NCI-H2227 (cell line): ENCODE data around the gene ZBTB46.

Experiments
- DNase-seq: peaks from one replicate; lab custom pipeline; 2025; ENCODE audit not compliant: unreplicated experiment; lab: John Stamatoyannopoulos, UW

The ZBTB46 gene

DNA sequence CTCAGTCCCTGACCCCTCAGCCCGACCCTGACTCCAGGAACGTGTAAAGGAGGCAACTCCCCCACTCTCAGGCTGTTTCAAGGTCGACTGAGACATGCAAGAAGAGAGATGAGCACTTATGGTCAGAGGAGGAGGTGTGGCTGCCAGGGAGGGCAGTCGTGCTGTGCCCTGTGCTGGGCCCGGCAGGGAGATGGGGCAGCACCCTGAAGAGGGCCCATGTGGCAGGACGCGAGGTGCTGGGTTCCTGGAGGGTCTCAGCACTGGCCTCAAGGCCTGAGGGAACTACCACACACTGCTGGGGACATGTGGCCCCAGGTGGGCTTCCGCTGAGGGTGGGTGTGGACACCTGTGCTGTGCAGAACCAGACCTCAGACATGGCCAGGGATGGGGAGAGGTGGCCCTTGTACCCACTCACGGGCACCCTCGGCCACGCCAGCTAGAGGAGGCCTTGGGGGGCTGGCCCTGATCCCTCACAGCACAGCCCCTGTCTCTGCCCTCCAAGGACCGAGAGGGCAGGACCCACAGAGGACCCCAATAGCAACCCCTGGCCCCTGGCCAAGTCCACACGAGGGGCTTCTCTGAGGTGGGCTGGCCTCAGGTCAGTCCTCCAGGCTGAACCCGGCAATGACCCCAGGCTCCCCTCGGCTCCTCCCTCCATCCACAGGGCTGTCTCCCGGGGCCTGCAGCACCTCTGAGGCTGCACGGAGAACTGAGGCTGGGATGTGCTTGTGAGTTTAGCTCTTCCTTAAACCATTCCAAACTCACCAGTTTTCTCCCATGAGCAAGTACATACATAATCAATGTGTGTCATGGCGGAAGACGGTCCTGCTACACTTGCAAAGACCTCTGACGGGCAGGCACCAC lies 82.8 kb downstream of the ZBTB46 start:
- no peak for DNase-seq

DNA sequence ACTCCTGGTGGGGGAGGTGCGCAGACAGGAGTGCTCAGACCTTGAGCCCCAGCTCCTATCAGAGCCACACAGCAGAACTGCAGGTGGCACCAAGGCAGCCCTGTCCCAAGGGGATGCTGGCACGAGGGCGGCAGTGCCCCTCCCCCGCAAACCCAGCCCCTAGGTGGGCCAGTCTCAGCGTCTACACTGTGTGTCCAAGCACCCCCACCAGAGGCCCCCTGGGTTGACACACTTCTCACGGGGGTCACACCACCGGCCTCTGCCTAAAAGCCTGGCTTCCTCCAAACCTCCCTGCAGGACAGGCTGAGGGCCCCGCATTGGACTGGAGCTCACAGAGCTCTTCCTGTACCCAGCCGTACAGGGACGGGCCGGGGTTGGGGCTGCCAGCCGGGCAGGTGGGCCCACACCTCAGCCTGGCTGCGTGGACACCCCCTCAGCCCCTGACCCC lies 83.4 kb downstream of the ZBTB46 start:
- no peak for DNase-seq

DNA sequence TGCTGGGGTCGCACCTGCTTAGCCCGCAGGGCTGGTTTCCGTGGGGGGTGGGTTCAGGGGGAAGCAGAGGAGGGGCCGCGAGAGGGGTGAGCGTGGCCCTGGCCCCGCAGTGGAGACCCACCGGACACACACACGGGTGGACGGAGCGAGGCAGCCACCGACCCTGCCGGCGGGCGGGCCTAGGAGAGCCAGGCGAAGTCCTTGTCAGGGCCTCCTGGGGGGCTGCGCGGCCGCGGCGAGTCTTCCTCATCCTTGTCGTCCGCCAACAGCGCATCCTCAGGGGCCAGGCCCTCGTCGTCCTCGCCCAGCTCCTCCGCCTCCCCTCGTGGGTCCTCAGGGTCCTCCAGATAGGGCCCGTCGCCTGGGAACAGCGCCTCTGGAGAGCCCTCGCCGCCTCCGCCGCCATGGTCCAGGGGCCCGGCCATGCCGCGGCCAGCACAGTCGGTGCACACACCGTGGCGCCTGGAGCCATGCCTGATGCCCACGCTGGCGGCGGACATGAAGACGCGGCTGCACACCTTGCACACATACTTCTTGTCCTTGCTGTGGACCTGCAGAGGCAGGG lies 84.2 kb downstream of the ZBTB46 start:
- DNase-seq, result no peak

GRCh38 chr20:63745961-63746731 lies 84.9 kb downstream of the ZBTB46 start:
- DNase-seq, result no peak

- DNase-seq, result no peak
Measured at GRCh38 chr20:63745424-63745805, 85.6 kb downstream of the ZBTB46 start.

- no peak for DNase-seq
Measured at GRCh38 chr20:63744574-63745423, 86.3 kb downstream of the ZBTB46 start.

- DNase-seq, result no peak
Measured at GRCh38 chr20:63744158-63744557, 86.9 kb downstream of the ZBTB46 start.

DNA sequence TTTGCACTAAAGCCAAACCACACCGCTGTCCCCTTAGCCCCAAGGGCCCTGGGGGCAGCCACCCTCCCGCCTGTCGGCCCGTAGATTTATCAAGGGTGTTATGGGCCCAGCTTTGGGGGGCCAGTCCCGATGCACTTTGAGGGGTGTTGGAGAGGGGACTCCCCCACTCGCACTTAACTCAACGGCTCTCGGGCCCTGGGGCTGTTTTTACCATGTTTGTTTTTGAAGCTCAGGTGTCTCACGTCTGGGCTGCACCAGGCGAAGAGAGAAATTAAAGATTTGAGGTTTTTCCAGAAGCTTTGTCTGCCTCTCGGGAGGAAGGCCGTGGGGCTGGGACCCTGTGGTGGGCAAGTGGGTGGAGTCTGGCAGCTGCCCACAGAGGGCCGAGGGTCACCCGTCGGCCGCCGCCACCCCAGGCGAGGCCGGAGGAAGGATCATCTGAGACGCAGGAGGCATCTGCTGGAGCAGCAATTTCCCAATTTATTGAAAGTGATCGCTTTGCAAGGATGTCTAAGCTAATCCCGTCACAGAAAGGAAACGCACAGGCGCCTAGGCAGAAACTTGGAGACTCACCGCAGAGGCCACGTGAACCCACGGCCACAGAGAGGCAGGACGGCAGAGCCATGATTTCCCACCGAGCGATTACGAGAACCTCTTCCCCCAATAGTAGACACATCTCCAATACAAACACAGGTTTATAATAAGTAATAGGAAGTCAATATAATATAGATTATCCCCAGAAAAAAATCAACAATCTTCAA lies 87.7 kb downstream of the ZBTB46 start:
- no peak for DNase-seq

DNA sequence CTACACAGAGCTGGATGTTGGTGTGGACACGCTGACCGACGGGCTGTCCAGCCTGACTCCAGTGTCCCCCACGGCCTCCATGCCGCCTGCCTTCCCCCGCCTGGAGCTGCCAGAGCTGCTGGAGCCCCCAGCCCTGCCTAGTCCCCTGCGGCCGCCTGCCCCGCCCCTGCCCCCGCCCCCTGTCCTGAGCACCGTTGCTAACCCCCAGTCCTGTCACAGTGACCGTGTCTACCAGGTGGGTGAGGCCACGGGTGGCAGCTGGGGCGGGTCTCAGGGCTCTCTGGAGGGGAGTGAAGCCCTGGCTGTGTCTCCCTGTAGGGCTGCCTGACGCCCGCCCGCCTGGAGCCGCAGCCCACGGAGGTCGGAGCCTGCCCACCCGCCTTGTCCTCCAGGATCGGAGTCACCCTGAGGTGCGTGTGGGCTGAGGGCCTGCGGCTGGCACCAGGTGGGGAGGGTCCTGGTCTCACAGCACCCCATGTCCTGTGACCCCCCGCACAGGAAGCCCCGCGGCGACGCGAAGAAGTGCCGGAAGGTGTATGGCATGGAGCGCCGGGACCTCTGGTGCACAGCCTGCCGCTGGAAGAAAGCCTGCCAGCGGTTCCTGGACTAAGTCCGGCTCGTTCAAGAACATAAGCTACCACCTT lies 88.6 kb downstream of the ZBTB46 start:
- no peak for DNase-seq

GRCh38 chr20:63741676-63742380 lies 89.2 kb downstream of the ZBTB46 start:
- no peak for DNase-seq

GRCh38 chr20:63741354-63741675 lies 89.7 kb downstream of the ZBTB46 start:
- no peak for DNase-seq

GRCh38 chr20:63740627-63741353 lies 90.3 kb downstream of the ZBTB46 start:
- peak; percentile 82 for DNase-seq

GRCh38 chr20:63740070-63740626 lies 90.9 kb downstream of the ZBTB46 start:
- DNase-seq, result peak; percentile 81

DNA sequence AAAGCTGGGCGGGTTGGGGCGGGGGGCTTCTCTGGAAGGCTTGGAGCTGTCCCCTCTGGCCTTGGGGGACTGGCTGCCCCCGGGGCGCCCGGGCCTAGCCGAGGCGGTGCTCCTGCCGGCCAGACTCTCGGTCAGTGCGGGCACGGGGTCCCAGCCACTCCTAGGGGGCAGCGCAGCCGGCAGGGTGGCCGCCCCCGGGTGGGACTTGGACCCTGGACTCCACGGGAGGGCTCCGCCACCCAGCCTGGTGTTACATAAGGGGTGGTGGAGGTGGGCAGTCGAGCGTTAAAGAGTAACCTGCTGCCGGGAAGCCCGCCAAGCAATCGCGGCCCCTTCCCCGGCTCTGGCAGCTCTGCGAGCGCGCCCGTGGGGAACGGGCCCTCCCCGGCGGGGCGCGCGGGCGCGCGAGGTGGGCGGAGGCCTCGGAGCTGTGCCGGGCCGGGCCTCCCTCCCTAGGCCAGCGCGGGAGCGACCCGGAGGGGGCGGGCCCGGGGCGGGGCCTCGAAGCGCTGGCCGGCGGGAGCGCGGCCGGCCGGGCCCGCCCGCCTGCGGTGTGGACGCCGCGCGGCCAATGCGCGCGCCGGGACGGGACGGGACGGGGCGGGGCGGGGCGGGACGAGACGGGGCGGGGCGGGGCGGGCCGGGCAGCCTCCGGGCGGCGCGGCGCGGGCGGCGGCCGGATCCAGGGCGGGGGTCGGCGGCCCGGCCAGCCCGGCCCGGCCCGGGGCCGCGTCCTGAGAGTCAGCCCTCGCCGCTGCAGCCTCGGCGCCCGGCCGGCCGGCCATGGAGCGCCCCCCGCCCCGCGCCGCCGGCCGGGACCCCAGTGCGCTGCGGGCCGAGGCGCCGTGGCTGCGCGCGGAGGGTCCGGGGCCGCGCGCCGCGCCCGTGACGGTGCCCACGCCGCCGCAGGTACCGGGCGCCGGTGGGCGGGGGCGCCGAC lies 91.7 kb downstream of the ZBTB46 start, which contains the start of gene SLC2A4RG:
SLC2A4RG (plus strand) TSS at position 647 of the 940 bp plus-strand sequence; CDS start at position 784, 137 bp downstream.
- peak; percentile 93 for DNase-seq

DNA sequence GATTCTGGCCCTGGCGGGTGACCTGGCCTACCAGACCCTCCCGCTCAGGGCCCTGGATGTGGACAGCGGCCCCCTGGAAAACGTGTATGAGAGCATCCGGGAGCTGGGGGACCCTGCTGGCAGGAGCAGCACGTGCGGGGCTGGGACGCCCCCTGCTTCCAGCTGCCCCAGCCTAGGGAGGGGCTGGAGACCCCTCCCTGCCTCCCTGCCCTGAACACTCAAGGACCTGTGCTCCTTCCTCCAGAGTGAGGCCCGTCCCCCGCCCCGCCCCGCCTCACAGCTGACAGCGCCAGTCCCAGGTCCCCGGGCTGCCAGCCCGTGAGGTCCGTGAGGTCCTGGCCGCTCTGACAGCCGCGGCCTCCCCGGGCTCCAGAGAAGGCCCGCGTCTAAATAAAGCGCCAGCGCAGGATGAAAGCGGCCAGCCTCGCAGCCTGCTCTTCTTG lies 92.4 kb downstream of the ZBTB46 start:
- DNase-seq, result peak; percentile 69

GRCh38 chr20:63737945-63738686 lies 92.9 kb downstream of the ZBTB46 start:
- no peak for DNase-seq

- no peak for DNase-seq
Measured at GRCh38 chr20:63737695-63737944, 93.4 kb downstream of the ZBTB46 start.
